T follicular helper cell (primary cell): ENCODE results near the gene PCDH12.
A peak's percentile ranks its signal among the peaks of the same experiment; 100 is the strongest.

Experiments used
- DNase-seq: peaks from one replicate; pipeline ENCODE4 v3.0.0-alpha.2; 2020; ENCODE audit warnings: low read depth

PCDH12 gene

DNA sequence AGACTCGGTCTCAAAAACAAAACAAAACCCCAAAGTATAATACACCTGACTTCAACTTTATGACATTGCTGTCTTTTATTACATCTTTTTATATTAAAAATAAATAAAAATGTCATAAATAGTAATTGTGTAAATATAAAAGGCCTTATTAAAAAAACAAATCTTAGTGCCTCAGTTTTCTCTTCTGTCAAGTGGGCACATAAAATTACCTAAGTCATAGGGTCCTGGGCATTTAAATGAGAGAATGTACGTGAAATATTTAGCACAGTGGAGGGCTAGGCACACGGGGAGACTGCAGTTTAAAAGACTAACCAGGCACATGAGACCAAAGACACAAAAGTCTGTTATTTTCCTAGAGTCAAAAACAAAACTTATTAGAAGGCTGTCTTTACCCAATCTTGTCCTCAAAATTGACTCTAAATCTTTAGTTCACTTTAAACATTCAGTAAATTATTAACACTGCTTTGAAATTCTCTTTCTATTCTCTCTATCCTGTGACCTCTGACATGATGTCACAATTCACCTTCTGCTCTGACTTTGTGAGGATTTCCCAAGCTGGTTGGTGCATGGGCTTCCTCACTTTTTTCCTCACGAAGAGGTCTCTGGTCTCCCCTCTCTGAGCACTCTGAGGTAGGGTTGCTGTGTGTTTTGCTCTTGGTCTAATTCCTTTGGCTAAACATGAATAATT, 8.4 kb upstream of the PCDH12 start:
- no peak for DNase-seq

DNA sequence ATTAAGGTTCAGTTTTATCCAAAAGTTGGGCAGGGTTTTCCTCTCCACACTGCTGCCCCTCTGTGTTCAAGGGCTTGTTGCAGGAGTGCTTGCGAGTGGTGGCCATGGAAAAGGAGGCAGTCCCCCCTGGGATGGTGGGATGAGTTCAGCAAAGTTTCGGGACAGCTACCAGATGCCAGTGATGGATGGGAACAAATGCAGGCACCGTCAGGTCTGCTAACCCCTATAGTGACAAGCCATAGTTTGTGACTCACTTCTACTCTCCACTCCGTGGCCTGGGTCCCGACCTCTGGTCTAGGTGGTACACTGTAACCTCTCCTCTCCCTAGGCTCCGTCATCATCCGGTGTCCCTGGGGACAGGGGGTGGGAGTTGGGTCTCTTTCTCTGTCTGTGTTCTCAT, 7.1 kb upstream of the PCDH12 start:
- no peak for DNase-seq

DNA sequence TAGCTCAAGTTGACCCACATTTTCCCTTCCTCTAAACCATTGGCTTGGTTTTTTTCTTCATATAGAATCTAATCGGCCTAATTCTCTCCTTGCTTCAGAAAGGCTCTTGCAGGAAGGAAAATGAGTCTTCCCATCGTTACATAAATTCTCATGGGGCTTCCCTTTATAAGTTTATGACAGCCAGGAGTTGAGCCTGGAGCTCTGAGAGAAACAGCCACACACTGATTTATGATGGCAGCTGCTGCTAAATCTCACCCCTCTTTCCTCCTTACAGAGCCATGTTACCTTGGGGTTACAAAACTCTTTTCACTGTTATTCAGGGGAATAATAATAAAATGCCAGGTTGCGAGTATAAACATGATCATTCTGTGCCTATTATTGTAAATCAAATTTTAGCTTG, 5.7 kb upstream of the PCDH12 start:
- DNase-seq, result no peak

DNA sequence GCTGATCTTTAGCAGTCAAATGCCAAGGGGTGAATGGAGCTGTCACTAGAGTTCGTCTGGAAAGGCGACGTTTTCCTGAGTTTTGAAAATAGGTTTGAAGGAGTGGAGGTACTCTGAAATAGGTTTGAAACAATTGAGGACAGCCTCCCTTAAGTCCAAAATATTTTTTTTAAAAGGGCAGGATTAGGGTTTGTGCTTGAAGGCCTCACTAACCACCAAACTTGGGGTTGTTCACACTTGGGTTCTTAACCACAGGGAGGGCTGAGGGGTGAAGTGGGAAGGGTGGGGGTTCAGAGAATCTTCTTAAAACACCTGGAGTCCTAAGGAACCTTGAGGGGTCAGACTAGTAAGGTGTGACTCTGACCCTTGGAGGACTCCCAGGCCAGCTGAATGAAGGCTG, 3.5 kb upstream of the PCDH12 start:
- DNase-seq, result no peak

DNA sequence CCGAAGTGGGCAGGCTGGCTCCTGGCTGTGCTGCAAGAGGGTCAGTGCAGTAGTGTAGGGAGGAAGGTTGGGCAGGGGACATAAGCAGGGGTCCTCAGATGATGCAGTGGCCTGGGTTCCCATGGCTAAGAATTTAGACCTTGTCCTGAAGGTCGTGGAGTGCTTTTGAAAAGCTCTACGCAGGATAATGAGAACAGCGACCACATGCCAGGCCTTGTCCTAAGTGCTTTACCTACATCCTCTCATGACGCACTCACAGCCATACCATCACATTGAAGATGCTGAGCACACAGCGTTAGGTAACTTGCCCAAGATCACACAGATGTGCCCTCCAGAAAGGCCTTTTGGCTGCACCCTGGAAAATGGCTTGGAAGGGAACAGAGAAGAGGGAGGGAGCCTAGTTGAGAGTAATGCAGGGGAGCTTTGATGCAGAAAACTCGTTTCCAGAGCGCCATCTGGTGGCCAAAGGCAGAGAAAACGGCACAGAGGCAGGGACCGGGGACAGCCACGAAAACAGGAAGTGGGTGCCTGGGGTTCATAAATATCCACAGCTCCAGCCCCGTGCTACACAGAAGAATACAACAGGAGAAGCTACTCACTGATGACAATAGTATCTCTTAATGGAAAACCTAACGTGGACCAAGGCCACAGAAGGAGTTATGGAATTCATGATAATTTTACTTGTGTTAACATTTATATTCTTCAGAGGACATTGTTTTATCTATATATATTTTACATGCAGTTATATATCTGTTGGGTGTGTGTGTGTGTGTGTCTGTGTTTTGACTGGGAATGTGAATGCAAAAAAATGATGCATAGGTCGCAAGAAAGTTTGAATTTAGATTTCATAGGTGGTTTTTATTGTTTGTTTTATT, 2.7 kb upstream of the PCDH12 start:
- peak; percentile 85 for DNase-seq

DNA sequence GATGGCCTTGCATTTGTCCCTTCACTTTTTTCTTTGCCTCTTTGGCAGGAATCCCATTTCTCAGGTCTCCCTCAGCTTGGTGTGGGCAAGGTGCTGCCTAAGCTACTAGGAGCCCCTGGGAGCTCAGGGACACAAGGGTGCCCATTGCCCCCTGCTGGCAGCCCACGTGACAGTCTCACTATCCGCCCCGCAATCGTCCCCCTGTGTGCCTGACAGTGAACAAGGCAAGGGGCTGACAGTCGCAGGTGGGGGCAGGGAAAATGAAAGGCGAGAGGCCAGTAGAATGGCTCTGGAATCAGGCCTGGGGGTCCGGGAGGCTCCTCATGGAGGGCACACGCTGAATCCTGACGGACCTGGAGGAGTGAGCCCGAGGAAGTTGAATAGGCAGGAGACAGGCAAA, 2.0 kb upstream of the PCDH12 start:
- no peak for DNase-seq

DNA sequence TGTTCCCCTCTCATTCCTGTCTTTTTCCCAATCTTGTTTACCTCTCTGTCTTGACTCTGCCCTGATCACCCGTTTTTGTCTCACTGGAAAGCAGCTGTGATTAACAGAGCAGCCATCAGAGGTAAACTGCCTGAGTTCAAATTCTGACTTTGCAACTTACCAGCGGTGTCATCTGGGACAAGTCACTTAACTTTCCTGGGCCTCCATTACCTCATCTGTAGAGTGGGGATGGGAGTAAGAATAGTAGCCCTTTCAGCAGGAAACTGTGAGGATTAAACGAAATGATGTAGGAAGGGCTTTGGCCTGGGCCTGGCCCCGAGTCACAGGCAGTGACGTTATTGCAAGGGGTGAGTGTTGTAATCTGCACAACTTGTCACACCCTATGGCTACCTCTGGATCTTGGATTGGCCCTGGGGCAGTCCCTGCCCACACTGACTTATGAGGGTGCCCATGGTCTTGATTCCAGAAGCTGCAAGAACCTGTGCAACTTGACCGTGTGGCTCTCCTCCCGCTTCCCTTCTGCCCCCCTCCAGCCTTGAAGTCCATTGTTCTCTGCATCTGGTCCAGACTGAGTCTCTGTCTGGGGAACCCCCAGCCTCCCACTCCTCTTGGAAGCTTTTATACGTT, 657 bp upstream of the PCDH12 start:
- DNase-seq, result no peak

DNA sequence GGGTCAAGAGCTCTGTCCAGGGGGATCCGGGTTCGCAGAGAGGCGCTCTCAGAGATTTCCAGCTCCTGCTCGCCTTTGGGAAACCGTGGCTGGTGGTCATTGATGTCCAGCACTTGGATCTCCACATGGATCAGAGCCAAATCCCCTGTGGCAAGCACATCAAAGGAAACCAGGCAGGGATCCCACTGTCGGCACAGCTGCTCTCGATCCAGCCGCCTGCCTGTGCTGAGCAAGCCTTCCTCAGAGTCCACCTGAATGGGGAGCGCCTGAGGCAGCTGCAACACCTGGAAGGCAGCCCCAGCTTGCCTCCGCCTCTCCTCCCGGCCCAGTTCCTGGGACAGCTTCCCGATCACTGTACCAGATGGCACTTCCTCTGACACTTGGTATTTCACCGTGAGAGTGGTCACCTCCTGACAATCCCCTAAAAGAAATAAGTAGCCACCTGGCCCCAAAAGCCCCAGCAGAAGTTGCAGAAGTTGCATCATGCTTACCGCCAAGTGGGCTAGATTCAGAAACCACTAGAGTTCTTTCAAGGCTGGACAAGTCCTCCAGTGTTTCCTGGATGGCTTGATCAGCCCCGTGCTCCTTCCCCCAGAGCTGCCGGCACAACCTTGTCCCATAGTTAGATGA, 520 bp downstream of the PCDH12 start:
- DNase-seq, result no peak

DNA sequence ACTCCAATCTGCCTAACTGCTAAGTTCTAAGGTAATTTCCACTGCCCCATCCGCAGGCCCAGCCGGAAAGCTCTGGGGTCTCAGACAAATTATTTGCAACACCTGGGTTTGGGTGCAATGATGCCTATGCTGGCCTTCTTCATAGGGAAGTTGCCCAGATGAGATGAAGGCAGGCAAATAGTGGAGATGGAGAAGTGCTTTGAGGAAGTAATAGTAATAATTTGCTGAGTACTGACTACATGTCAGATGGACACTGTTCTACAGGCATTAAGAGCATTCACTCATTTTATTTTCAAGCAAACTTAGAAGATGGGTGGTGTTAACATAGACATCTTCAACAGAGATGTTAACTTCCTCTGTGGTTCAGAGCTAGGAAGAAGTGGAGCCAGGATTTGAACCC, 3.8 kb downstream of the PCDH12 start:
- no peak for DNase-seq

DNA sequence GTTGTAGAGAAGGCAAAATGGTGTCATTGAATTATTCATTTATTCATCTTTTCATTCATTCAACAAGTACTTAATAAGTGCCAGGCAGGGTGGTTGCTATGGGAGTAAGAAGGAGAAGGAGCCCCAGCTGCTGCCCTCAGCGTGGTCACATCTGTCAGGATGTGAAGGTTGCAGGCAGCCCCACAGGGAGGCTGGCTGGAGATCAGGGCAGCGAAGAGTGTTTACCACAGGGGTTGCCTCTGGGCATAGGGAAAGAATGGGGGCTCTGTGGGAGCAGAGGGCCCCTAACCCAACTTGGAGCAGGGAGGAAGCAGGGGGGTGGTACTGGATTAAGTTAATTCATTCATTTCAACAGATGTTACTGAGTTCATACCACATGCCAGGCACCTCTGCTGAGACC, 6.0 kb downstream of the PCDH12 start:
- no peak for DNase-seq

DNA sequence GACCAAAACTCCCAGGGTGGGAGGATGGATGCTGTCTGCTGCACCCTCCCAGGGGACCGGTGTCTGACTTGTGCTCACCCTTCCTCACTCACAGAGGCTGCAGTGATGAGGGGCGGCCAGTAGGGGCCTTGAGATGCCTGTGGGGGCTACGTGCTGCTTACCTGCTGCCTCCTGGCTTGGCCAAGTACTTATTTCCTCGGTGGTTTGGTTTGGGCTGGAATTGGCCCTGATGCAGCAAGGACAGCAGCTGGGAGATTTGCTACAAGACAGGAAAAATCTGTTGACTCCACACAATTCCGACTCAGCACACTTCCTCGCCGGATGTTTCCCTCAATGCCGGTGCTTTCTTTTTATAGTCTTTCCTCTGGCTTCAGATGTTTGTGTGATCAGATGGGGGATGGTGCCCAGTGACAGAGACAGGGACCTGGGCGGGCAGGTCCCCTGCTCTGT, 6.6 kb downstream of the PCDH12 start:
- DNase-seq, result no peak

DNA sequence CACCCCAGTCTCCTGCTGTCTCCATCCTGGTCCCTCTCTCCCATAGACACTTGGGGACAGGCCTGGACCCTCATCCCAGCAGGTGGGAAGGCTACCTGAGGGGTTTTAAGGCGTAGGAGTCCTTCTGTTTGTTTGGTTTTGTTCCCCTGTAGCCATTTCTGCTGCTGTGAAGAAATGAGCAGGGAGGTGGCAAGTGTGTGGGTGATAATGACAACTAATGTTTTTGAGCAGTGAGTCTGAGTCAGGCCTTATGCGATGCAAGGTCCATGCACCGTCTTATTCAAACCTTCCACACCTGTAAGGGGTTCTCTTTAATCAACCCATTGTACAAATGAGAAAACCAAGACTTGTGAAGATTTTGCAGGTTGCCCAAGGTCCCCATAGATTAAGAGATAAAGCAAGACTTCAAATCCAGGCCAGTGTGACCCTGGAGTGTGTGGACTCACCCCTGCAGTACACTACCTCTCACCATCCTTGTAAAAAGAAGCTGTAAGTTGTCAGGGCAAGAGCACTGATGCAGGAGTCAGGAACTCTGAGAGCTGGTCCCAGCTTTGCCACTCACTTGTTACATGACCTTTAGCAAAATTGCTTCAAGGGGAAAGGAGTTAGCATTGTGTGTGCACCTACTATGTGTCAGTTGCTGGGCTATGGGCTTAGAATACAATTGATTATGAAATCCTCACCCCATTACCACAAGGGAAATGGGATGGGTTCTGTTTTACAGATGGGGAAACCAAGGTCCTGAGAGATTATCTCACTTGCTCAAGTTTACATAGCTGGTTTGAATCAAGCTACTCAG, 7.6 kb downstream of the PCDH12 start:
- DNase-seq, result no peak

DNA sequence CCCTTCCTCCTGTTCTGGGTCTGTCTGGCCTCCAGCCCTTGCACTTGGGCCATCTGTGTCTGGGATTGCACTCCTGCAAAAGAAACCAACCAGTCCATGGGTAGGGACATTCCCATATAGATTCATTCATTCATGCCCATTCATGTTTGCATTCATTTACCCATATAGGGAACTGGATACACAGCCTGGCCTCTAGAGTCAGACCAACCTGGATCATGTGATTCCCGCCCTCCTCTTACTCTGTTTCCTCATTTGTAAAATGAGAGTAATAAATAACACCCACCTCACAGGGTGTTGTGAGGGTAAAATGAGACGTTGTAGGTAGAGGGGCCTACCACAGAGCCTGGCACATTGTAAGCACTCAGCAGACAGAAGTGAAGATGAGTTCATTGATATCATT, 8.5 kb downstream of the PCDH12 start:
- no peak for DNase-seq

DNA sequence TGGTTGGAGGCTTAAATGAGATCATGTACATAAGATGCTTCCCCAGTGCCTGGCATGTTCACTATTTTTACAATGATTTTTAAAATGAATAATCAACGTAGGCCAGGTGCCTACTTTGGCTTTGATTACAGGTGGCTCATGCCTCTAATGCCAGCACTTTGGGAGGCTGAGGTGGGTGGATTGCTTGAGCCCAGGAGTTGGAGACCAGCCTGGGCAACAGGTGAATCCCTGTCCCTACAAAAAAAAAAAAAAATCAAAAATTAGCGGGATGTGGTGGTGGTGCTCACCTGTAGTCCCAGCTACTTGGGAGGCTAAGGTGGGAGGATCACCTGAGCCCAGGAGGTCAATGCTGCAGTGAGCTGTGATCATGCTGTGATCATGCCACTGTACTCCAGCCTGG, 9.2 kb downstream of the PCDH12 start:
- no peak for DNase-seq

DNA sequence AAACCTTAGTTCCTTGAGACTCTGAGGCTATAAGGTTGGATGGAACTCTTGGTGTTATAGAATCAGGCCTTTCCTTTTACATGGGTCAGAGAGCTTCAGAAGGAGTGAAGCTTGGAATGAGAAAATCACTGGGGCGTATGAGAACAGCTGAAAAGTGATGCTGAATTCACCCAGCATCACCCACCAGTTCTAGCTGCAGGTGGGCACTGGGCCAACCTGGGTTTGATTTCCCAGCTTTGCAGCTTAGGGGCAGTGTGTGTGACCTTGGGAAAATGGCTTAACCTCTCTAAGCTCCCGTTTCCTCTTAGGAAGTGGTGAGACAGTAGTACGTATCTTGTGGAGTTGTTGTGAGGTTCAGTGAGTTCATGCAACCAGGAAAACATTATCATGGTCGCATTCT, 10.7 kb downstream of the PCDH12 start:
- no peak for DNase-seq

DNA sequence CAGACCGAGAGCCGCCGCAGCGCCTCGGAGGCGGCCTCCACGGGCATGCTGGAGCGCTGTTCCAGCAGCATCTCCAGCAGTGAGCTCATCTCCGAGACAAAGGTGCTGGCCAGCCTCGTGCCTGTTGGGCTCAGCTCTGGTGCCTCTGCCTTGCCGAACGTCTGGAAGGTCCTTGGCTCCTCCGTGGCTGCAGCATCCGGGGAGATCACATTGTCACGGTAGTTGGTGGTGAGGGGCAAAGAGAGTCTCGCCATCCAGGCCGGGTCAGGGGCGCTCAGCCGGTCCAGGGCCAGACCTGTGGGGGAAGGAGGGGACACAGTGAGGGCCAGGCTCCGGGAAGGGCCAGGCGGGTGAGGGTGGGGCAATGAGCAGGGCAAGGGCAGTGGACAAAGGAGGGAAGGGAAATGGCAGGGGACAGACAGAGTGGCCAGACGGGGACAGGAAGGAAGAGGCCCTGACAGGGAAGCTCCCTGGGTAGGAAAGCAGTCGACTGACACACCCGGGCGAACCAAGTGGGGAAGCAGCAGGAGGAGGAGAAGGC, 12.4 kb downstream of the PCDH12 start:
- DNase-seq, result no peak

DNA sequence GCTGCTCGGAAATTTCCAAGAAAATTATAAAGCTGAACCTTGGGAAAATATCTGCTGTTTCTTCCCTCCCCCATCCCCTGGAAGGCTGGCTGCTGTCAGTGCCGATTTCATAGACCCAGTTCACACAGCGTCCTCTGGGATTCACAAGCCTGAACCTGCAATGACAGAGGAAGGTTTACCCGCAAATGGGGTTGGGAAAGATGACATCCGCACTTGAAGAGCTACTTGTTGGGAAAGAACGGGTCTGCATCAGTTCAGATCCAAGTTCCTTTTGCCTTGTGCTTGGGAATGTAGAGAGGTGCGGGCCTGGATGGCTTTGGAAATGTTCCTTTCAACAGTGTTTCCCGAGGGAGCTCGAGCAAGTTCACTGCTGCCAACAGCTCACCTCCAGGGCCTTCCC, 13.9 kb downstream of the PCDH12 start:
- DNase-seq, result no peak

DNA sequence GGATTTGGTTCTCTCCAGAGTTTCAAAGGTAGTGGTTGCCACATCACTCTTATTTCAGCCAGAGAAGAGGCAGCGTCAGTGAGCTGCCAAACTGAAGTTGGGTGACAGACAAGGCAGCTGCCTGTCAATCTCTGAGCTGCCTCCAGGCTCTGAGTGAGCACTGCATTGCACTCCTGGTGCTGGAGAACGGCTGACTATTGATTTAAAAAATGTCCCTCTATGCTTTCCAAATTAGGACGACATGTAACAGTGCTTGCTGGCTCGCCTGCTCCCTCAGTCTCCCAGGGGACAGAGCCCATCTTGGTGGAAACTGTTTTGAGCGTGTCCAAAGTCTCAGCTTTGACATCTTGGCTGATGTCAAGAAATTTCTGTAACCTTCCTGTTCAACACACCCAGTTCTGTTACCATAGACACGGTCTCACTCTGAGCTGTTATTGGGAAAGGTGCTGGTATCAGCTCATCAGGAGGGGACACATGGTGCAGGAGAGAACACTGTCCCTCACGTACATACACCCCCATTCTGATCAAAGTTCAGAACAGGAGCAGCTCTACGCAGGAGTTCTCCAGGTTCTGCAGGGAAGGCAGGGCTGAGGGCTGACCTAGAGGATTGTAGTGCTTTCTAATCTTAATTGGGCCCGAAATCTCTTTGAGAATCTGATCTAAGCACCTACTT, 15.7 kb downstream of the PCDH12 start:
- DNase-seq, result no peak

DNA sequence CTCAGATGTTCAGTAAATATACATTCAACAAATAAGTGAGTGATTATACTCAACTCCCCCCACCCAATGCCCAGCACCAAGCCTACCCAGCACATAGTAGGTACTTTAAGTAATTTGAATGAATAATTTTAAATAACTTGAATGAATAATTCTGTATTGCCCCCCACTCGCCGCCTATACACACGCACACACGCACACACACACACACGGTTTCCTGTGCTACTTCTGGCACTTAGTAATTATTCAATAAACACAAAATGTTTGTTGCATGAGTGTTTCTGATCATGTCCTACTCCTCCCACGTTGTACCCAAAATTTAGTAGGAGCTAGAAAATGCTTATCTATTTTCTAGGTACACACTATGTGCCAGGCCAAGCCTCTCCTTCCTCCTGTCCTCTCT, 16.2 kb downstream of the PCDH12 start:
- DNase-seq, result no peak

DNA sequence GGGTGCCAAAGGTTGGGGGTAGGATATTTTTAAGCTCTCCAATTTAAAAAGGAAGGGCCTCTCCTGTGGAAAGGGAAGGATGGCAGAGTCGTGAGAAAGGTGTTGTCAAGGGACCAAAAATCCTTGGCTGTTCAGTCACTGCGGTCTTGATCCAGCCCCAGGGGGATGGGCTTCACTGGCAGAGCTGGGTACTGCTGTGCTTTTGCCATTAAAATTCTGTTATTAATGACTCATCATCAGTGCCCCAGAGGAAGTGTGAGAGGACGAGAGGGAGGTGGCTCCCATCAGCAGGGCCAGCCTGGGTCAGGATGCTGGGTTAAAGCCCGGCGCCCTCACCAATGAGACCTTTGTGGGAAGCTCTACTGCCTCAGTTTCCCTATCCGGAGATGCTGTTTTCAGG, 16.7 kb downstream of the PCDH12 start:
- DNase-seq, result no peak

DNA sequence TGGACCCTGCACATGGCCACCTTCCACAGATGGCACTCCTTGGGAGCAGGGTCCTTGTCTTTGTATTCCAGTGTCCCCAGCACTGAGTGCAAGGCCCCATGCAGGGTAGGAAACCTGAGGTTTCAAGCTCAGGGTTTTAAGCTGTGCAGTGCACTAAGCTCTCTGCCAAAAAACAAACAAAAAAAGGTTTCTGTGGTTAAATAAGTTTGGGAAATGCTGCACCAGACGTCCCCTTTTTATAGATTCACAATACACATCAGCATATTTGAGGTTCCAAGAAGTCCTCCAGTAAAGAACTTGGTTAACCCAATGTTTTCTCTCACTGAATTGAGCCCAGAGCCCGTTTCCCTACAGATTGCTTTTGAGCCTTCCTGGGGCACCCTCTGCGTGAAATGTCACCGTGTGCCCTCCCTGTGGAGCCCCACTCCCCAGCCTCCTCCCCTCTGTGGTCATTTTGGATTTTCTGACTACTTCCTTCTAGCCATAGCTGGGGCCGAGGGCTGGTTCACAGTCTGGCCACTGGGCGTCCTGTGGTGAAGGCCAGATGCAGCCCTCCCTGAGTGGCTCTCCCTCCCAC, 17.2 kb downstream of the PCDH12 start:
- no peak for DNase-seq
